HG03575 (cell line): ENCODE data around the gene LNPK.
"Not testable (repeated sequence)": the region's sequence is repeated elsewhere in the genome, so short reads cannot be mapped to it uniquely, and the experiment has no call there.

Experiments used
- ATAC-seq: cut with Tn5 transposase; IDR thresholded peaks from one replicate; pipeline ENCODE4 v1.9.1; 2021; ENCODE audit not compliant: unreplicated experiment, insufficient number of reproducible peaks, low FRiP score; ENCODE audit errors: extremely low read depth

Gene LNPK

GRCh38 chr2:175976391-175977157 lies 25.5 kb downstream of the LNPK start:
- no peak for ATAC-seq

- ATAC-seq, result no peak
These were observed 28.7 kb downstream of the LNPK start for GRCh38 chr2:175973373-175973772.

GRCh38 chr2:175966839-175967238 lies 35.2 kb downstream of the LNPK start:
- no peak for ATAC-seq

GRCh38 chr2:175965773-175966172 lies 36.3 kb downstream of the LNPK start:
- ATAC-seq, result no peak

- ATAC-seq, result no peak
These were observed 37.9 kb downstream of the LNPK start for GRCh38 chr2:175964195-175964594.

GRCh38 chr2:175963171-175963570 lies 38.9 kb downstream of the LNPK start:
- not testable (repeated sequence) for ATAC-seq

GRCh38 chr2:175957845-175958244 lies 44.2 kb downstream of the LNPK start:
- ATAC-seq, result no peak

- ATAC-seq, result no peak
These were observed 46.9 kb downstream of the LNPK start for GRCh38 chr2:175955136-175955535.

GRCh38 chr2:175950512-175950911 lies 51.6 kb downstream of the LNPK start:
- no peak for ATAC-seq

GRCh38 chr2:175948191-175948590 lies 53.9 kb downstream of the LNPK start:
- no peak for ATAC-seq

- no peak for ATAC-seq
These were observed 55.0 kb downstream of the LNPK start for GRCh38 chr2:175947073-175947472.

- ATAC-seq, result no peak
These were observed 60.4 kb downstream of the LNPK start for GRCh38 chr2:175941699-175942098.

GRCh38 chr2:175937216-175937615 lies 64.9 kb downstream of the LNPK start:
- no peak for ATAC-seq

GRCh38 chr2:175935289-175936181 lies 66.5 kb downstream of the LNPK start:
- ATAC-seq, result no peak

- no peak for ATAC-seq
These were observed 69.4 kb downstream of the LNPK start for GRCh38 chr2:175932675-175933074.

- ATAC-seq, result no peak
These were observed 70.3 kb downstream of the LNPK start for GRCh38 chr2:175931805-175932204.

GRCh38 chr2:175930504-175930903 lies 71.6 kb downstream of the LNPK start:
- no peak for ATAC-seq

- no peak for ATAC-seq
These were observed 72.2 kb downstream of the LNPK start for GRCh38 chr2:175929850-175930249.

- no peak for ATAC-seq
These were observed 75.8 kb downstream of the LNPK start for GRCh38 chr2:175926272-175926671.

- no peak for ATAC-seq
These were observed 79.9 kb downstream of the LNPK start for GRCh38 chr2:175922160-175922559.
